SK-N-SH treated with all-trans-retinoic acid at 6 μM for 48 hours (cell line): ENCODE data around the gene MRPL36.

Experiments used
- ATAC-seq: fragments of 200-7000 bp; cut with Tn5 transposase; 3 replicates; pipeline ENCODE4 v1.9.1; 2020; ENCODE audit warnings: mild to moderate bottlenecking, moderate library complexity
- ARNTL ChIP-seq: fragments of 450-650 bp; formaldehyde crosslinking; IDR thresholded peaks from 2 replicates; pipeline ENCODE4 v1.5.0; 2020; ENCODE audit warnings: low read depth, mild to moderate bottlenecking, moderate library complexity, borderline replicate concordance
- BACH2 ChIP-seq: fragments of 250-450 bp; sonication (Bioruptor Pico); IDR thresholded peaks from 2 replicates; pipeline ENCODE4 v1.9.0; 2021; ENCODE audit warnings: mild to moderate bottlenecking, borderline replicate concordance
- CREB5 ChIP-seq: fragments of 250-450 bp; sonication (Bioruptor Pico); IDR thresholded peaks from 2 replicates; pipeline ENCODE4 v1.5.1; 2020; ENCODE audit warnings: low read depth, mild to moderate bottlenecking, moderate library complexity
- CSDC2 ChIP-seq: fragments of 250-450 bp; sonication (Bioruptor Pico); IDR thresholded peaks from 2 replicates; pipeline ENCODE4 v1.5.0; 2020; ENCODE audit warnings: mild to moderate bottlenecking, moderate library complexity
- CSRNP3 ChIP-seq: fragments of 250-450 bp; sonication (Bioruptor Pico); IDR thresholded peaks from 2 replicates; pipeline ENCODE4 v1.5.1; 2021; ENCODE audit warnings: mild to moderate bottlenecking, moderate library complexity
- GLIS3 ChIP-seq: fragments of 250-450 bp; sonication (Bioruptor Pico); IDR thresholded peaks from 2 replicates; pipeline ENCODE4 v1.5.0; 2020; ENCODE audit warnings: mild to moderate bottlenecking, moderate library complexity
- OSR1 ChIP-seq: fragments of 250-450 bp; sonication (Bioruptor Pico); IDR thresholded peaks from 2 replicates; pipeline ENCODE4 v1.8.0; 2022; ENCODE audit warnings: moderate library complexity, mild to moderate bottlenecking, inconsistent platforms
- PPARA ChIP-seq: fragments of 250-450 bp; sonication (Bioruptor Pico); IDR thresholded peaks from 2 replicates; pipeline ENCODE4 v1.5.0; 2020; ENCODE audit warnings: mild to moderate bottlenecking, borderline replicate concordance
- RARB ChIP-seq: fragments of 250-450 bp; sonication (Bioruptor Pico); IDR thresholded peaks from 2 replicates; pipeline ENCODE4 v1.8.0; 2021; ENCODE audit warnings: mild to moderate bottlenecking, moderate library complexity
- SNAI2 ChIP-seq: fragments of 250-450 bp; sonication (Bioruptor Pico); IDR thresholded peaks from 2 replicates; pipeline ENCODE4 v1.5.0; 2020; ENCODE audit warnings: mild to moderate bottlenecking, moderate library complexity
- TCF4 ChIP-seq: fragments of 250-450 bp; sonication (Bioruptor Pico); IDR thresholded peaks from 2 replicates; pipeline ENCODE4 v1.8.0; 2021; ENCODE audit warnings: mild to moderate bottlenecking, moderate library complexity, borderline replicate concordance
- TOX ChIP-seq: fragments of 250-450 bp; sonication (Bioruptor Pico); IDR thresholded peaks from 2 replicates; pipeline ENCODE4 v1.8.0; 2021; ENCODE audit warnings: mild to moderate bottlenecking, moderate library complexity, borderline replicate concordance
- TSHZ2 ChIP-seq: fragments of 250-450 bp; sonication (Bioruptor Pico); IDR thresholded peaks from 2 replicates; pipeline ENCODE4 v1.5.0; 2020; ENCODE audit warnings: mild to moderate bottlenecking, moderate library complexity
- ZC3H10 ChIP-seq: fragments of 250-450 bp; sonication (Bioruptor Pico); IDR thresholded peaks from 2 replicates; pipeline ENCODE4 v1.5.1; 2021; ENCODE audit warnings: mild to moderate bottlenecking, moderate library complexity
- ZFP3 ChIP-seq: fragments of 250-450 bp; sonication (Bioruptor Pico); IDR thresholded peaks from 2 replicates; pipeline ENCODE4 v1.5.0; 2020; ENCODE audit warnings: mild to moderate bottlenecking, moderate library complexity
- ZNF565 ChIP-seq: fragments of 450-650 bp; formaldehyde crosslinking; conservative IDR thresholded peaks from 2 replicates; pipeline ENCODE4 v1.5.0; 2020; ENCODE audit warnings: low read depth, mild to moderate bottlenecking, moderate library complexity
- ZNF70 ChIP-seq: fragments of 450-650 bp; formaldehyde crosslinking; IDR thresholded peaks from 2 replicates; pipeline ENCODE4 v1.5.0; 2020; ENCODE audit warnings: mild to moderate bottlenecking, moderate library complexity
- ZNF8 ChIP-seq: fragments of 450-650 bp; formaldehyde crosslinking; IDR thresholded peaks from 2 replicates; pipeline ENCODE4 v1.5.0; 2020; ENCODE audit warnings: mild to moderate bottlenecking, moderate library complexity
- TF ChIP-seq, protein P1 (sequence below): fragments of 250-450 bp; sonication (Bioruptor Pico); IDR thresholded peaks from 2 replicates; pipeline ENCODE4 v1.8.0; 2020; ENCODE audit warnings: mild to moderate bottlenecking, moderate library complexity, borderline replicate concordance
- TF ChIP-seq, protein P2 (sequence below): fragments of 250-450 bp; sonication (Bioruptor Pico); IDR thresholded peaks from 2 replicates; pipeline ENCODE4 v1.8.0; 2021; ENCODE audit warnings: low read depth, mild to moderate bottlenecking, moderate library complexity, borderline replicate concordance

Gene MRPL36

GRCh38 chr5:1806199-1806598 lies 6.6 kb upstream of the MRPL36 start:
- TF ChIP-seq TOX, result no peak
- TF ChIP-seq ZFP3 (CRISPR knock-in tag), result no peak
- no peak for ATAC-seq

- ATAC-seq, result no peak
- no peak for TF ChIP-seq TSHZ2 (CRISPR knock-in tag)
- TF ChIP-seq PPARA, result no peak
- TF ChIP-seq GLIS3, result no peak
- no peak for TF ChIP-seq CSDC2 (CRISPR knock-in tag)
- TF ChIP-seq ZNF565, result no peak
- TF ChIP-seq, protein P1, sequence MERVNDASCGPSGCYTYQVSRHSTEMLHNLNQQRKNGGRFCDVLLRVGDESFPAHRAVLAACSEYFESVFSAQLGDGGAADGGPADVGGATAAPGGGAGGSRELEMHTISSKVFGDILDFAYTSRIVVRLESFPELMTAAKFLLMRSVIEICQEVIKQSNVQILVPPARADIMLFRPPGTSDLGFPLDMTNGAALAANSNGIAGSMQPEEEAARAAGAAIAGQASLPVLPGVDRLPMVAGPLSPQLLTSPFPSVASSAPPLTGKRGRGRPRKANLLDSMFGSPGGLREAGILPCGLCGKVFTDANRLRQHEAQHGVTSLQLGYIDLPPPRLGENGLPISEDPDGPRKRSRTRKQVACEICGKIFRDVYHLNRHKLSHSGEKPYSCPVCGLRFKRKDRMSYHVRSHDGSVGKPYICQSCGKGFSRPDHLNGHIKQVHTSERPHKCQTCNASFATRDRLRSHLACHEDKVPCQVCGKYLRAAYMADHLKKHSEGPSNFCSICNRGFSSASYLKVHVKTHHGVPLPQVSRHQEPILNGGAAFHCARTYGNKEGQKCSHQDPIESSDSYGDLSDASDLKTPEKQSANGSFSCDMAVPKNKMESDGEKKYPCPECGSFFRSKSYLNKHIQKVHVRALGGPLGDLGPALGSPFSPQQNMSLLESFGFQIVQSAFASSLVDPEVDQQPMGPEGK (CRISPR knock-in tag), result no peak
- no peak for TF ChIP-seq ARNTL (CRISPR knock-in tag)
- no peak for TF ChIP-seq RARB (CRISPR knock-in tag)
- TF ChIP-seq ZC3H10, result no peak
- TF ChIP-seq ZNF8 (CRISPR knock-in tag), result no peak
- TF ChIP-seq OSR1 (CRISPR knock-in tag), result no peak
- TF ChIP-seq TCF4 (CRISPR knock-in tag), result no peak
- no peak for TF ChIP-seq ZFP3 (CRISPR knock-in tag)
- TF ChIP-seq SNAI2 (CRISPR knock-in tag), result no peak
- no peak for TF ChIP-seq TOX
- TF ChIP-seq CREB5 (CRISPR knock-in tag), result no peak
- no peak for TF ChIP-seq ZNF70
Measured at GRCh38 chr5:1805736-1806135, 6.1 kb upstream of the MRPL36 start.

DNA sequence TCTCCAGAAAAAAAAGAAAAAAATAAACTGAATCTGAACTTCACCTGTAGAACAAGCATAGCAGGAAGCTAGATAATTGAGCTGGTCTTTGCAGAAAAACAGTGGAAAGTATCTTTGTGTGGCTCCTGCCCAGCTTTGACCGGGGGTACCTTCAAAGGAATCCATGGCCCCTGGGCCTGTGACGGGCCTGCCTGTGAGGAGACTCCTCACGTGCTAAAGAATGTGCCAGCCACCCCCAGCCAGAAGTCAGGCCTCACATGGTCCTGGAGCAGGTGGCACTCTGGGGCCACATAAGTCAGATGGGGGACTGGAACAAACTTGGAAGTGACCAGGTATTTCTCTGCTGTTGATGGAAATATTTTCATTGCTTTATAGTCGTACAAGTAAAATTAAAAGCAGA lies 5.7 kb upstream of the MRPL36 start:
- TF ChIP-seq RARB (CRISPR knock-in tag) (no peak), OSR1 (CRISPR knock-in tag) (no peak), SNAI2 (CRISPR knock-in tag) (no peak), ARNTL (CRISPR knock-in tag) (no peak), CSDC2 (CRISPR knock-in tag) (no peak), TOX (no peak), ZFP3 (CRISPR knock-in tag) (no peak), ZNF70 (no peak), BACH2 (CRISPR knock-in tag) (no peak), ZNF565 (no peak), GLIS3 (no peak), CSRNP3 (CRISPR knock-in tag) (no peak)
- TF ChIP-seq, protein P2, sequence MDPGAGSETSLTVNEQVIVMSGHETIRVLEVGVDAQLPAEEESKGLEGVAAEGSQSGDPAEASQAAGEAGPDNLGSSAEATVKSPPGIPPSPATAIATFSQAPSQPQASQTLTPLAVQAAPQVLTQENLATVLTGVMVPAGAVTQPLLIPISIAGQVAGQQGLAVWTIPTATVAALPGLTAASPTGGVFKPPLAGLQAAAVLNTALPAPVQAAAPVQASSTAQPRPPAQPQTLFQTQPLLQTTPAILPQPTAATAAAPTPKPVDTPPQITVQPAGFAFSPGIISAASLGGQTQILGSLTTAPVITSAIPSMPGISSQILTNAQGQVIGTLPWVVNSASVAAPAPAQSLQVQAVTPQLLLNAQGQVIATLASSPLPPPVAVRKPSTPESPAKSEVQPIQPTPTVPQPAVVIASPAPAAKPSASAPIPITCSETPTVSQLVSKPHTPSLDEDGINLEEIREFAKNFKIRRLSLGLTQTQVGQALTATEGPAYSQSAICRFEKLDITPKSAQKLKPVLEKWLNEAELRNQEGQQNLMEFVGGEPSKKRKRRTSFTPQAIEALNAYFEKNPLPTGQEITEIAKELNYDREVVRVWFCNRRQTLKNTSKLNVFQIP, result no peak
- TF ChIP-seq, protein P1 (CRISPR knock-in tag), result no peak
- no peak for ATAC-seq
